Measurements from ENCODE around the gene TAS2R20.

The TAS2R20 gene

DNA sequence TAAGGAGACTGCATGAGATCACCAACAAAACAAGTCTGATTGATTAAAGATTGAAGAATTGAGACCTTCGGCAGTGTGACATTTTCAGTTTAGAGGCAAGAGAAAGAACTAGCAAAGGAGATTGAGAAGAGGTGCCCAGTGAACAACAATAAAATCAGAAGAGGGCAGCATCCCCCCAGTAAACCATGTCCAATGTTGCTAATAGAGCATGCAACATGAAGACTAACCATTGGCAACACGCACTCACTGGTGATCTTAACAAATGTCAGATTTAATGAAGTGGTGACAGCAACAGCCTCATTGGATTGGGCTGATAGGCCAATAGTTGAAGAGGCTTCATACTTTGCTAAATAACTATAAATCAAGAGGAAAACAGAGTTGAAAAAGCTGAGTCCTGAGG lies 38.3 kb downstream of the TAS2R20 start:
- no peak for DNase-seq (ENCODE audit: low read depth in 2 of 2)

DNA sequence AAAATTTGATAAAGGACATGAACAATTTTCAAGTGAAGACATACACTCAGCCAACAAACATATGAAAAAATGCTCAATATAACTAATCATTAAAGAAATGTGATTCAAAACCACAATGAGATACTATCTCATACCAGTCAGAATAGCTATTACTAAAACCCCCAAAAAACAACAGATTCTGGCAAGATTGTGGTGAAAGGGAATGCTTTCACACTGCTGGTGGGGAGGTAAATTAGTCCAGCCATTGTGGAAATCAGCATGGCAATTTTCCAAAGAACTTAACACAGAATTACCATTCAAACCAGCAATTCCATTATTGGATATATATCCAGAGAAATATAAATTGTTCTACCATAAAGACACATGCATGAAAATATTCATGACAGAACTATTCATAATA lies 40.4 kb downstream of the TAS2R20 start:
- DNase-seq (ENCODE audit: low read depth in 2 of 2), result no peak

DNA sequence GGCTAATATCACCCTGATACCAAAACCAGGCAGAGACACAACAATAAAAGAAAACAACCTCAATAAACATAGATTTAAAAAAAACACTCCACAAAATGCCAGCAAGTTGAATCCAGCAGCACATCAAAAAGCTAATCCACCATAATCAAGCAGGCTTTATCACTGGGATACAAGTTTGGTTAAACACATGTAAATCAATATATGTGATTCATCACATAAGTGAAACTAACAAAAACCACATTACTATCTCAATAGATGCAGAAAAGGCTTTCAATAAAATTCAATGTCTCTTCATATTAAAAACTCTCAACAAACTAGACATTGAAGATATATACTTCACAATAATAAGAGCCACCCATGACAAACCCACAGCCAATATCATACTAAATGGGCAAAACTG lies 42.0 kb downstream of the TAS2R20 start:
- DNase-seq (ENCODE audit: low read depth in 2 of 2), result no peak

DNA sequence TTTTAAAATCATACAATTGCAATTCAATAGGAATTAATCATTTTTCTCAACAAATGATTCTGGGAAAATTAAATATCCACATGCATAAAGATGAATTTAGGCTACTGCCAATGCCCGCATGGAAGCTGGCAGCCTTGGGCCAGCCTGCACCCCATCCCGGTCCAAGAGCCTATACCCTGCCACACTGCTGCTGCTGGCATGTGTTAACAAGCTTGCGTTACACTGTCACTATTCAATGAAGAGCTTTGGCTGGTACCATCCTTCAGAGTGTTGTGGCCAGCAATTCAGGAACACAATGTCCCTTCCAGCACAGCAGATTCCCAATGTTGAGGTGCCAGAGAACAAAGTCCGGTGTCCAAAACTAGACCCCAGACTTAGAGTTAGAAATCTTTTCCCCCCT lies 45.5 kb downstream of the TAS2R20 start:
- DNase-seq (ENCODE audit: low read depth in 2 of 2), result no peak
